HG03064 (cell line): ENCODE measurements around the gene CS.
"Not testable (repeated sequence)": the region's sequence is repeated elsewhere in the genome, so short reads cannot be mapped to it uniquely, and the experiment has no call there.

Experiments used
- ATAC-seq: cut with Tn5 transposase; IDR thresholded peaks from one replicate; pipeline ENCODE4 v1.9.1; 2021; ENCODE audit warnings: low read depth; ENCODE audit not compliant: unreplicated experiment

Gene CS

DNA sequence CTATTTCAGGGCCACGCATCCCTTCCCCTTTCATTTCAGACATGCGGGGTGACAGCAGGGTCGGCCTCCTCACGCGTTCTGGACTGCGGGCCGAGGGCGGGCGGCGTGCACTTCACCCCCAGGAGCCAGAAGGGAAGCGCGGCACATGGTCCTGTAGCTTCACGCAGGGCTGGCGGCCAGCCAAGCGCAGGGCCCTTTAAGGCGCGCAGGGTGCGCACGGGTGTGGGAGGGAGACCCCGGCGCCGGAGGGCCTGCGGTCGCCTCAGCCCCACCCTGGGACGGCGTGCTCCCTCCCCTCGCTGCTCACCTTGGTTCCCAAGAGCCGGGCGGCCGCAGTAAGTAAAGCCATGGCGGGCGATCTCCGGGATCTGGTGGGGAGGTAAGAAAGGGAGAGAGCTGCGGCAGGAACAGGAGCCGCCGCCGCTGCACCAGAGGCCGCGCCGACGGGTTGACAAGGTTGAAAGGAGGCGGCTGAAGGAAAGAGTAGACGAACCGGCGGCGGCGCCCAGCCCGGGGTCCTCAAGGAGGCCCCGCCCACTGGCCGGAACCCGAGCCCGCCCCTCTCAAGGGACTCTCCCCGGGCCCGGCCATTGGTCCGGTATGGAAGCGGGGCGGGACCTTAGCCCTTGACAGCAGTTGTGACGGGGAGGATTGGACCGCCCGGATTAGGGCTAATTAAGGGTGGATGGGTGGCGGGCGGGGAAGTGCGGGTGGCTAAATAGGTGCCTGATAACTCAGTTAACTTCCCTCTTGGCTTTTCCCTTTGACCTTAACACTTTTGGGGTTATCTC lies at the start of gene CS:
TSS of gene CS (minus strand) at position 478 of the 791 bp plus-strand sequence. CDS start at position 349, 129 bp downstream.
- peak; percentile 87 for ATAC-seq

DNA sequence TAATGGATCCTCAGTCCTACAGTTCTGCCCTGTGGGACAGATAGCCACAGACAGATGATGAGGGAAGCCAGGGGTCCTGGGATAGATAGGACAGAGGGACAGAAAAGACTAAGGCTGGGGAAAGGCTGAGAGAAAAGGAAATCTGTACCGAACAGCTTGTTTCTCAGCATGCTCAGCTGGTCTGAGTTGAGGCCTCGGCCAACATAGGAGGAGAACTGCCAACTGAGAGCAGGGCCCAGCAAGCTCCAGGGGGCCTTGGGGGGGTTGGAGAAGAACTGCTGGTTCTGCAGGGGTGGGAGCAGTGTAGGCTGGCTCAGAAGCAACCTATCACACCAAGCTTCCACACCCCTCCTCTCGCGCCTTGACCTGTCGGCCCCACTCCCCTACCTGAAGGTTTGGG lies 48.6 kb upstream of the CS start:
- ATAC-seq, result no peak

- ATAC-seq, result not testable (repeated sequence)
Measured at GRCh38 chr12:56347255-56347654, 47.1 kb upstream of the CS start.

DNA sequence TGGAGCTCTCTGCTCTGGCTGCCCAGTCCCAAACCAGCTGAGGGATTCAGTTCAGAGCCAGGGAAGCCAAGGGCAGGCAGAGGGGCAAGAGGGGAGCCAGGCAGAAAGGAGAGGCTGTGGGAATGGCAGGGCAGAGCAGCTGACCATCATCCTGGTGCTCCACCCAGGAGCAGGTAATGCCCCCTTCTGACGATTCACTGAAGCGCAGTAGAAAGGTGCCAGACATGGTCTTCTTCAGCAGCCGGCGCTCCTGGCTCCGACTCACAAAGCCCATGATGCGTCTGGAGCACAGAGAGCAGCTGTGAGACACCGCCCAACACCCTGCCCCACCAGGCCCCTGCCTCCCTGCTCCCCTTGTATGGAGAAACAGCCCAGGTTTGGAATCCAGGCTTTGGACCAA lies 46.5 kb upstream of the CS start:
- ATAC-seq, result no peak

DNA sequence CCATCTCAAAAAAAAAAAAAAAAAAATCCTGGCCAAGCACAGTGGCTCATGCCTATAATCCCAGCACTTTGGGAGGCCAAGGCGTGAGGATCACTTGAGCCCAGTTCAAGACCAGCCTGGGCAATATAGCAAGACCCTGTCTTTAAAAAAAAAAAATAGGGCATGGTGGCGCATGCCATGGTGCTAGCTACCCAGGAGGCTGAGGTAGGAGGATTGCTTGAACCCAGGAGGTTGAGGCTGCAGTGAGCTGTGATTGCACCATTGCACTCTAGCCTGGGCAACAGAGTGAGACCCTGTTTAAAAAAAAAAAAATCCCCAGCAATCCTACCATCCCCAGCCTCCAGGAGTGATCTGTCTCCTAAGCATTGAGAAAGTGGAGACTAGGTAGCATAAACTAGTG lies 42.2 kb upstream of the CS start:
- not testable (repeated sequence) for ATAC-seq

DNA sequence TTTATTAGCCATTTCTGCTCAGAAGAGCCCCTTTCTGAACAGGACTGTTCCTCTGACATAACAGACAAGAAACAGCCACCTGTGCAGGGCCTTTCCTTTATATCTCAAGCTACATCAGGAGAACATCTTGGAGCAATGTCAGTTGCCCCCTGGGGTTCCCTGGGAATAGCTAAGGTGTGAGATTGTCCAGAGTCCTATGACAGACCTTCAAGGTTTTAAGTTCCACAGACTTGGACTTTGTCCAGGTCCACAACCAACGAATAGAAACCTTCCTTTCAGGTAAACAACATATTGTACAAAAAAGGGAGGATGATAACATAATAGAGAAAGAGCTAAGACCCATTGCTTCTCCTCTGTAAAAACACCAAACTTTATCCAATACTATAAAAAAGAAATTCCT lies 41.5 kb upstream of the CS start:
- ATAC-seq, result no peak

DNA sequence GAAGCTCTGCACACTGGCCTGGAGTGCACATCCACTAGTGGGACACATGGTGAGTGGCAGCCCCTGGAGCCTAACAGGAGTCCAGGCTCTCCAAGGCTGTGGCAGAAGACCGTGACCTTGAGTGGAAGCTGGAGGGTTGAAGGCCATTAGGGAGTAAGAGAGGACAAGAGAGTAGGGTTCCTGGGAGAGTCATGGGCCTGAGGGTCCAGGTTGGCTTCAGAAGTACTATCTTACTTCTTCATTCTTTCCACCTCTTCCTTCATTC lies 39.0 kb upstream of the CS start:
- no peak for ATAC-seq

GRCh38 chr12:56338308-56339157 lies 38.4 kb upstream of the CS start, which contains the start of gene IL23A:
IL23A (plus strand) TSS chr12:56338884; CDS start chr12:56339045, 161 bp downstream.
- no peak for ATAC-seq

- no peak for ATAC-seq
Measured at GRCh38 chr12:56337753-56338251, 37.7 kb upstream of the CS start.

GRCh38 chr12:56336361-56337167 lies 36.4 kb upstream of the CS start:
- ATAC-seq, result no peak

DNA sequence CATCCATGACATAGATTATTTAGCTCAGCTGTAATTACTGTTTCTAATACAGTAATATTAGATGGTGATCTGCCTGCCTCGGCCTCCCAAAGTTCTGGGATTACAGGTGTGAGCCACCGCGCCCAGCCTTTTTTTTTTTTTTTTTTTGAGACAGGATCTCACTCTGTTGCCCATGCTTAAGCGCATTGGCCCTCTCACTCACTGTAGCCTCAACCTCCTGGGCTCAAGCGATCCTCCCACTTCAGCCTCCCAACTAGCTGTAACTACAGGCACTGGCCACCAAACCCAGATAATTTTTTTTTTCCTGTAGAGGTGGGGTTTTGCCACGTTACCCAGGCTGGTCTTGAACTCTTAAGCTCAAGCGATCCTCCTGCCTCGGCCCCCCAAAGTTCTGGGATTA lies 35.4 kb upstream of the CS start:
- not testable (repeated sequence) for ATAC-seq

DNA sequence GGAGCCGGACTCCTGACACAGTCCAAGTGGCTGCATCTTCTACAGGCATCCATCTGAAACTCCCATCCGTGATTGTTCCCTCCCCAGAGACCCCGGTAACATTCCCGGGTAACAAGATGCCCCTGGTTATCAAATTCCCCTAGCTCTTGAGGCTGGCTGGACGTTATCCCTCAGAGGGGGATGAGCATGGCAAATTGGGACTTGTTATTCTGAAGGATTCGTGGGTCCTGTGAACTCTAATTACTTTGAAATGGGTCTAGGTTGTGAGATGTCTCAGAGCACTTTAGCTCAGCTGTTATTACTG lies 34.3 kb upstream of the CS start:
- no peak for ATAC-seq

DNA sequence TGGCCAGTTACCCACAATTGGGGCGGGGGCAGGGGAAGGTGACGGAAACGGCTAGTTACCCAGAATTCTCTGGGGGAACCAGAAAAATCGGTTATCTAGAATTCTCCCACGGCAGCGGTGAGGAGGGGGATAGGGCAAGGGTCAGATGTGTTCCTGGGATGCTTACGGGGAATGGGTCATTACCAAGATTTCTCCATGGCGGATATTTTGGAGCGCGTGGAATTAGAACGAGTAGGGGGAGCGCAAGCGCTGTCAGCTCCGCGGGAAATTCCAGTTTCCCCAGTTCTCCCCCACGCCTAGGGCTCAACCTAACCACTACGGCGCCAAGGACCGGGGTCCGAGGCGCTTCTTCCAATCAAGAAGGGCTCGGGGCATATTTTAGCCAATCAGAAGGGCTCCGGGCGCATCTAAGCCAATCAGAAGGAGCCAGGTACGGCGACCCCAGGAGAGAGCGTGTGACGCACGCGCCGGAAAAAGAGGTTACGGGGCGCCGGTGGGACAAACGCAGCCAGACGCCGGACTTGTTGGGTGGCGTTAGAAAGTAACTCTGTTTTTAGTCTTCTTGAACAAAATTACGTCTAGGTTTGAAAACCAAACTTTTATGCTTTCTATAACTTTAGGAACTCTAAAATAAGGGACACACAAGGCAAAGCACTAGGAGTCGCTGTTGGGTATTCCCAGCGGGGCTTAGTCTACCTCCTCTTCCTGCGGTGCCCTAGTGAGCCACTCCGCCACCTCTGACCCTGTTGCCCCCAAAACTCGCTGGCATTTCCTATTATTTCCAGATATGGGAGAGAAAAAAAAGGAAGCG lies 33.8 kb upstream of the CS start, which contains the start of gene PAN2:
TSS of gene PAN2 (minus strand) at position 322 of the 811 bp plus-strand sequence. CDS start 906 bp downstream, outside the sequence.
- peak; percentile 80 for ATAC-seq

- ATAC-seq, result no peak
Measured at GRCh38 chr12:56333197-56333678, 33.1 kb upstream of the CS start.

GRCh38 chr12:56332512-56333196 lies 32.5 kb upstream of the CS start:
- ATAC-seq, result no peak

DNA sequence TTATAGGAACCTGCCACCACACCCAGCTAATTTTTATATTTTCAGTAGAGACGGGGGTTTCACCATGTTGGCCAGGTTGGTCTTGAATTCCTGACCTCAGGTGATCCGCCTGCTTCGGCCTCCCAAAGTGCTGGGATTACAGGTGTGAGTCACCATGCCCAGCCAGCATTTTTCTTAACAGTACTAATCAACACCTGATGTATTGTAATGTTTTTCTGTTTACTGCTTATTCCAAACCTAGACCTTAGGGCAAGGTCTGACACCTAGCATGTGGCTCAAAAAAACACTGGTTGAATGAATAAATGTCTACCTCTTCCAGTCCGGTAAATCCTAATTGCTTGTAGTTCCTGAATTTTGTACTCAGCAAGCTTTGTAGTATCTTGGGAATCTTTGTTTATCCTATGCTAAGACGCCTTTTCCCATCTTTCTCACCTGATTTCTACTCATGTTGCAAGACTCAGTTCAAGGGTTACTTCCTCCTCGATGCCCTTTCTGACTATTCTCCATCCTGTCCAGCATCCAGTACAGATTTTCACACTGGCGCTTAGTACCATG lies 30.9 kb upstream of the CS start:
- ATAC-seq, result no peak

DNA sequence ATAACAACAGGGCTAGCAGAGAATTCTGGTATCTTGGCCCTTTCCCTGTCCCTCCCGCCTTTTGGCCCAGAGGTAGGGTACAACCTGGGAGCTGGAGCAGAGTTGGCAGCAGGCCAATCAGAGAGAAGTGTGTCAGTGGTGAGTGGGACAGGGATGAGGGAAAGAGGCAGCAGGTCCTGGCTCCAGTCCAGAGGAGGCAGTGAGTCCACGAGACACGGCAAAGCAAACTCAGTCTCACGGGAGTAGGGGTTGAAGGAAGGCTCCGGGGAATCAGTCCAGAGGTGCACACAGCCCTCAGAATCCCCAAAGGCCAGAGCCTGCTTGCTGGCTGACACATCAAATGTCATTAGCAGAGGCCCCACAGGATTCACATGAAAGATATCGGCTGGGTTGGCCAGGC lies 26.4 kb upstream of the CS start:
- no peak for ATAC-seq

DNA sequence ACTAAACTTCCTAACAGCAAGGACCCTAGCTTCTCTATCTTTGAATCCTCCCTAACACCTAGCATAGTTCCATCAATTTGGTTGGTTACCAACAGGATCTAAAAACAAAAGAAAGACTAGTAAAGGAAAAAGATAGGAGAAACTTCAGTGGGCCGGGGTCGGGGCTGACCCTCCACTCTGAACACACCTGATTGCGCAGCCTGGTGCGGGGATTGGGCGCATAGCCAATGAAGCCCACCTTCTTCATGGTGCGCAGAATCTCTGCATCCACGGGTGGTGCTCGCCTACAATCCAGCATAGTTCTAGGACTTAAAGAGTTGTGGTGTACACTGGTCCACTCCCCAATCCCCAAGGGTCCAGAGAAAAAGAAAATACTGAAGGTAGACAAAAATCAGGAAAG lies 26.0 kb upstream of the CS start:
- no peak for ATAC-seq

DNA sequence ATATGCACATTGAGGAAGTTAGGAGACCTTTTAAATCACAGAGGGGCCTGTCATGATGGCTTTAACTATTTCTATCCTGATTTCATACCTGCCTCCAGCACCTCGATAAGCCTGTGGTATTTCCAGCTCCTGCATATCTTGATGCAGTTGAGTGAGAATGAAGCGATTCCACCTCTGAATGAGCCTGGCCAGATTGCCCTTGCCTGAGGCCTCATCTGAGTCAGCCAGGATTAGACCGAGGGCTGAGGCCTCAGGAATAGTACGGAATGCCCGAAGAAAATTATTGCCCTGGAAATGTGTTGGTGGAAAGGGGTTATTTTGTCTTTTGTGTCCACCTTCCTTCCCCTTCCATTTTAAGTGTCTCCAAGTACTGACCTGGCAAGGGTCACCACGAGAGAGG lies 24.1 kb upstream of the CS start:
- no peak for ATAC-seq
